HG03457 (cell line): Measurements from ENCODE around the gene FCMR.

Experiments
- ATAC-seq: cut with Tn5 transposase; IDR thresholded peaks from one replicate; pipeline ENCODE4 v1.9.1; 2021; ENCODE audit warnings: moderate number of reproducible peaks; ENCODE audit not compliant: unreplicated experiment

FCMR gene

GRCh38 chr1:206903687-206904086 is 18.1 kb downstream of the FCMR start:
- ATAC-seq, result no peak

GRCh38 chr1:206902702-206903101 is 19.0 kb downstream of the FCMR start:
- ATAC-seq, result no peak

- no peak for ATAC-seq
Observed at GRCh38 chr1:206901944-206902343, 19.8 kb downstream of the FCMR start.

DNA sequence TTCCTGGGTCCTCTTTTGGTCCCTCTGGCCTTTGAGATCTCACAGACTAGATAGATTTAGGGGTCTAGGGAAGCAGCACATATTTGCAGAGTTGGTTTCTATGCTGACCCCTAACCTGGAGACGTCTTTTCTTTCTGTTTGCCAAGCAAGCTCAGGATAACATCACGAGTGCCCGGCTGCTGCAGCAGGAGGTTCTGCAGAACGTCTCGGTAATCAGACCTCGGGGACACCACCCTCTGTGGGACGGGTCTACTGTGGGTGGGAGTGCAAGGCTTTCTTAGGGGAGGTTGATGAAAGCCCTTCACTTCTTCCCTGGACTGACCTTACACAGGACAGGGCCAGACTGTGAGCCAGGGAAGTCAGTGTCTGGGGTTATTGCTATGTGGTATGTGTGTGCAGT is 21.6 kb downstream of the FCMR start:
- ATAC-seq, result no peak

DNA sequence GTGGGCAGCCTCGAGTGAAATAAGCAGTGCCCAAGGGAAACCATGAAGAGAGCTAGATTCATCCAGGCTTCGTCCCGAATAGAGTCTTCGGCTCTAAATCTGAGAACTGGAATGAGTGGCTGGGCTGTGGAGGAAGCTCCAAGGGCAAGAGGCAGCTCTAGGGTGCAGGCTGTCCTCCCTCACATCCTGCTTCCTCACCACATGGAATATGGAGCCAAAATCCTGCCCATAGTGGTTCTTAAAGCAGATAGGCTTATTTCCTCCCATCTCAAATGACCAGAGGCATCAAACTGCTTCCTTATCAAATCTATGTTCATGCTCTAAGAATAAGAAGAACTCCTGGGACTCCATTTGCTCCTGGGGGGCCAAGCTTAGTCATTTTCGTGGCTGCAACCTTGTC is 22.0 kb downstream of the FCMR start:
- no peak for ATAC-seq

- ATAC-seq, result no peak
Observed at GRCh38 chr1:206898915-206899431, 22.8 kb downstream of the FCMR start.

- no peak for ATAC-seq
Observed at GRCh38 chr1:206898089-206898914, 23.4 kb downstream of the FCMR start.

- no peak for ATAC-seq
Observed at GRCh38 chr1:206897175-206897574, 24.6 kb downstream of the FCMR start, which contains the start of gene IL24. IL24 (plus strand) TSS chr1:206897443; CDS start chr1:206897833, 390 bp downstream.

- ATAC-seq, result no peak
Observed at GRCh38 chr1:206896261-206896660, 25.5 kb downstream of the FCMR start.

GRCh38 chr1:206895837-206896242 is 25.9 kb downstream of the FCMR start:
- no peak for ATAC-seq

DNA sequence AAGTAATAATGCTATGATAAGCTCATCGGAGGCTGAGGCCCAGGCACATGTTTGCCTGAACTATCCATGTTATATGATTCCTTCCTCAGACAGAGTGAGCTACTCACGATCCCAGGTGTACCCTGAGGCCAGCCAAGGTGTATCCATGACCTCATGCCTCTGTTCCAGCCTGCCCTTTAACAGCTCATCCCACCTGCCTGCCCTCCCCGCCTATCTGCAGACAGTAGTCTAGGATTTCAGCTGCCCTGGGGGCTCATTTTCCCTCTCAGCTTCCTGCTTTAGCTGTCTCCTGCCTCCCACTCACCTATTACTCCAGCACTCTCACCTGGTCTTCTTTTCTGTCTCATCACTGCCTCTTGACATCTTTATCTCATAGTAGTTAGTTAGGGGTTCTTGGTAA is 26.4 kb downstream of the FCMR start:
- no peak for ATAC-seq

GRCh38 chr1:206893380-206893779 is 28.4 kb downstream of the FCMR start:
- ATAC-seq, result no peak

DNA sequence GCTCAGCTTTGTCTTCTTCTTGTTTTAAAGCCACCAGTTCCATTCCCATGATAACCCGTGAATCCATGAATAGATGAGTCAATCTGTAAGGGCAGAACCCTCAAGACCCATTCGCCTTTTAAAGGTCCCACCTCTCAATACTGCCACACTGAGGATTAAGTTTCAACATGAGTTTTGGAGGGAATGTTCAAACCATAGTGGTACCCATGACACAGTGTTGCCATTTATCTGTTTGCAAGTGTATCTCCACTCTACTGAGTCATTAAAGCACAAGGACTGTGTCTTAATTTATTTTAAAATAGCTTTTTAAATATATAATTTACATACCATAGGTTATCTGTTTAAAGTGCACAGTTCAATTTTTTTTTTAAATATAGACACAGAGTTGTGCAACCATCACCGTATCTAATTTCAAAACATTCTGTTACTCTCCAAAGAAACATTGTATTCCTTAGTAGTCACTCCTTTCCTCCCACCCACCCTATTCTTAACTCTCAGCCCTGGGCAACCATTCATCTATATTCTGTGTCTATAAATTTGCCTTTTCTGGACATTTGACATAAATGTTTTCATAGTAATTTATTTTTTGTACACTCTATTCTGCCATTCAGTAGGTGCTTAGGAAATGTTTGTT is 29.3 kb downstream of the FCMR start:
- ATAC-seq, result no peak

DNA sequence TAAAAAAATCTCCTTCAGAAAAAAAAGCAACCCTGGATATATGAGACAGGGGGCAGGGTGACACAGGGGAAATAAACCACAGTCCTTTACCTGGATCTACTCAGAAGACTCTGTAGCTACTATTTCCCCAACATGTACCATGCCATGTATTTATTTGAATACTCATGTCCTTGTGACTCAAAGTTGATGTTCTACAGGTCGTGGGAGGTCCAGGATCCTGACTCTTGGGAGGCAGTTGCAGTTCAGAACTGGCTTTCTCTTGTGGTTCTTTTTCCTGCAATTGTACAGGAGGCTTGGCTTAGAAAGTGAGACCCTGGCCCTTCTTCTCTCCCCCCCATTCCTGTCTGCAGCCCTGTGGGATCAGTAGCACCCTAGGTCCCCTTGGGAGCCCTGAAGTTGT is 30.3 kb downstream of the FCMR start:
- no peak for ATAC-seq

GRCh38 chr1:206890125-206891060 is 31.3 kb downstream of the FCMR start:
- ATAC-seq, result no peak

DNA sequence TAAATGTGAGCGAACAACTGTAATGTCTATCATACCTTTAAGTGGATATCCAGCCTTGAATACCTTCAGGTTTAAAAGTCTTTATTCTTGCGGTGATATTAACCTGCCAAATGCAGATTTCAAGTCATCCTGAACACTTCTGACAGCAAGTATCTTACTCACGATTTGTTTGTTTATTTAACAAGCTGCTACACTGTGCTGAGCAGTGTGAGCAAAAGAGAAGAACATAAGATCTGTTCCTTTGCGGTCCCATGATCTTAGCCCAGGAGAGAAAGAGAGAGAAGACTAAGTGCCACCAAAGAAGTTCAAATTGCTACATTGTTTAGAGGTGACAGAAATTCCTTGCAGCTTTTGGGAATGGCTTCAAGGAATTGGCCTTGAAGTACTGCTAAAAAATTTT is 34.0 kb downstream of the FCMR start:
- ATAC-seq, result no peak

GRCh38 chr1:206886831-206887230 is 34.9 kb downstream of the FCMR start:
- no peak for ATAC-seq

DNA sequence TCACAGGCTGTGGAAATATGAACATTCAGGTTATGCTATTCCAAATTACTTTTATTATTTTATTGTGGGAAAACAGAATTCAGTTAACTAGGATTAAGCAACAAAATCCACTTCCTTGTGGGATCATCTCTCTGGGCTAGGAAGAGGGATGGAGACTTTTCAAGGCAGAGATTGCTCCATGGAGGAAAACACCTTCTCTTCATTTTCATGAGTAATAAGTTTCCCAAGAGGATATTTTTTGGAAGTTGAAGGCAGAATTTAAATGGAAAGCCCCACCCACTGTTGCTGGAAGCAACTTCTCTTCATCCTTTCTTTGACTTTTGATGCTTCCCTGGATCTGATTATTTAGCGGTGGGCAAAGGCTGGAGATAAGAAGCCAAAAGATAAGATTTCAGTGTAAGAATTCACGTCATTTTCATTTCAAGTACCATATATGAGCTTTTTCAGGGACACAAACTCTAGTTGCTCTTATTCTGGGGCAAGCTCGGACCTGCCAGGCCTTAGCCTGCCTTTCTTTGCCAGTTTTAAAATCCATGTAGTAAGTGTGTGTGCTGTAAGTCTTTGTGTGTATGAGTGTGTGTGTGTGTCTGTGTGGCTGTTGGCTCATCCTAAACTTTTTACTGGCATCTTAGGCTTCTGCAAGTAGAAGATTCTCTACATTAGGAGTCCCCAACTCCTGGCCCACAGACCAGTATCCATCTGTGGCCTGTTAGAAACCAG is 36.2 kb downstream of the FCMR start:
- ATAC-seq, result no peak

GRCh38 chr1:206883876-206884275 is 37.9 kb downstream of the FCMR start:
- ATAC-seq, result no peak

GRCh38 chr1:206883160-206883559 is 38.6 kb downstream of the FCMR start:
- ATAC-seq, result no peak
